DND-41 (cell line): ENCODE data around the gene COL25A1.

ENCODE experiments used
- ATAC-seq: fragments of 200-7000 bp; cut with Tn5 transposase; 3 replicates; pipeline ENCODE4 v1.9.1; 2021; ENCODE audit warnings: low read depth; ENCODE audit not compliant: insufficient read depth
- DNase-seq: peaks from one replicate; pipeline ENCODE4 v3.0.0-alpha.2; 2020
- H2AFZ ChIP-seq: 2 replicates; pipeline ENCODE4 v1.6.0; 2012; ENCODE audit warnings: low read depth, low read length
- H3K27ac ChIP-seq: 2 replicates; pipeline ENCODE4 v1.5.1; 2012; ENCODE audit warnings: low read length, inconsistent platforms
- H3K27me3 ChIP-seq: fragments of 200-600 bp; sonication (generic); 2 replicates; pipeline ENCODE4 v1.6.0; 2012; ENCODE audit warnings: low read length, mild to moderate bottlenecking, inconsistent platforms; ENCODE audit not compliant: insufficient read depth, poor library complexity
- H3K36me3 ChIP-seq: 2 replicates; pipeline ENCODE4 v1.5.1; 2012; ENCODE audit warnings: low read length, inconsistent platforms; ENCODE audit not compliant: insufficient read depth
- H3K4me1 ChIP-seq: 2 replicates; pipeline ENCODE4 v1.5.1; 2012; ENCODE audit warnings: mild to moderate bottlenecking, low read length; ENCODE audit not compliant: insufficient read depth
- H3K4me2 ChIP-seq: 2 replicates; pipeline ENCODE4 v1.6.0; 2012; ENCODE audit warnings: mild to moderate bottlenecking, moderate library complexity, low read length, inconsistent platforms; ENCODE audit not compliant: insufficient read depth
- H3K4me3 ChIP-seq, 2 experiments: fragments of 200-600 bp in 1 of 2; shearing (Covaris generic) in 1 of 2; 2 replicates each; pipeline ENCODE4 v1.5.1; 2012 to 2016; ENCODE audit warnings: inconsistent platforms in 2 of 2, low read length in 2 of 2, mild to moderate bottlenecking in 2 of 2, low read depth in 1 of 2, moderate library complexity in 1 of 2
- H3K79me2 ChIP-seq: 2 replicates; pipeline ENCODE4 v1.6.0; 2012; ENCODE audit warnings: low read length, inconsistent platforms; ENCODE audit not compliant: insufficient read depth
- H3K9ac ChIP-seq: 2 replicates; pipeline ENCODE4 v1.6.0; 2012; ENCODE audit warnings: low read depth, mild to moderate bottlenecking, inconsistent platforms, low read length, moderate library complexity
- H3K9me3 ChIP-seq: 2 replicates; pipeline ENCODE4 v1.5.1; 2012; ENCODE audit warnings: low read length, moderate library complexity, mild to moderate bottlenecking, inconsistent platforms; ENCODE audit not compliant: insufficient read depth, severe bottlenecking
- H4K20me1 ChIP-seq: 2 replicates; pipeline ENCODE4 v1.6.0; 2012; ENCODE audit warnings: low read length; ENCODE audit not compliant: insufficient read depth
- EZH2 ChIP-seq: IDR thresholded peaks from 3 replicates; pipeline ENCODE4 v1.6.1; 2012; ENCODE audit warnings: borderline replicate concordance, low read depth, mild to moderate bottlenecking, moderate library complexity, low read length, inconsistent platforms; ENCODE audit not compliant: severe bottlenecking
- TF ChIP-seq, protein P1 (sequence below): IDR thresholded peaks from 2 replicates; pipeline ENCODE4 v1.5.1; 2012; ENCODE audit warnings: borderline replicate concordance, low read length, moderate library complexity, mild to moderate bottlenecking; ENCODE audit not compliant: poor library complexity, severe bottlenecking; ENCODE audit errors: extremely low read depth

COL25A1 gene

GRCh38 chr4:109183931-109184490, 118.4 kb downstream of the COL25A1 start:
- TF ChIP-seq, protein P1, sequence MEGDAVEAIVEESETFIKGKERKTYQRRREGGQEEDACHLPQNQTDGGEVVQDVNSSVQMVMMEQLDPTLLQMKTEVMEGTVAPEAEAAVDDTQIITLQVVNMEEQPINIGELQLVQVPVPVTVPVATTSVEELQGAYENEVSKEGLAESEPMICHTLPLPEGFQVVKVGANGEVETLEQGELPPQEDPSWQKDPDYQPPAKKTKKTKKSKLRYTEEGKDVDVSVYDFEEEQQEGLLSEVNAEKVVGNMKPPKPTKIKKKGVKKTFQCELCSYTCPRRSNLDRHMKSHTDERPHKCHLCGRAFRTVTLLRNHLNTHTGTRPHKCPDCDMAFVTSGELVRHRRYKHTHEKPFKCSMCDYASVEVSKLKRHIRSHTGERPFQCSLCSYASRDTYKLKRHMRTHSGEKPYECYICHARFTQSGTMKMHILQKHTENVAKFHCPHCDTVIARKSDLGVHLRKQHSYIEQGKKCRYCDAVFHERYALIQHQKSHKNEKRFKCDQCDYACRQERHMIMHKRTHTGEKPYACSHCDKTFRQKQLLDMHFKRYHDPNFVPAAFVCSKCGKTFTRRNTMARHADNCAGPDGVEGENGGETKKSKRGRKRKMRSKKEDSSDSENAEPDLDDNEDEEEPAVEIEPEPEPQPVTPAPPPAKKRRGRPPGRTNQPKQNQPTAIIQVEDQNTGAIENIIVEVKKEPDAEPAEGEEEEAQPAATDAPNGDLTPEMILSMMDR, result no peak
- TF ChIP-seq EZH2, result no peak
- H3K9me3 ChIP-seq, result no peaks in the 10 kb centered on the region
- H3K9ac ChIP-seq, result no peak overlapping the region
- H3K27ac ChIP-seq, result no peak overlapping the region
- H3K27me3 ChIP-seq, result no peaks in the 10 kb centered on the region
- H4K20me1 ChIP-seq, result no peaks in the 10 kb centered on the region
- no peaks in the 10 kb centered on the region for H3K79me2 ChIP-seq
- ATAC-seq (no peak), DNase-seq (no peak)
- H3K36me3 ChIP-seq, result no peaks in the 10 kb centered on the region
- H3K4me1 ChIP-seq, result no peaks in the 10 kb centered on the region
- no peak overlapping the region for H3K4me2 ChIP-seq
- no peak overlapping the region for H3K4me3 ChIP-seq
- H2AFZ ChIP-seq, result no peak overlapping the region

GRCh38 chr4:109182696-109183095, 119.8 kb downstream of the COL25A1 start:
- ATAC-seq (no peak), DNase-seq (no peak)
- H2AFZ ChIP-seq, result no peak overlapping the region
- H3K36me3 ChIP-seq, result no peaks in the 10 kb centered on the region
- no peaks in the 10 kb centered on the region for H3K4me1 ChIP-seq
- TF ChIP-seq EZH2, result no peak
- TF ChIP-seq, protein P1, result no peak
- H3K27me3 ChIP-seq, result no peaks in the 10 kb centered on the region
- H3K4me2 ChIP-seq, result no peak overlapping the region
- H3K4me3 ChIP-seq, result no peak overlapping the region
- H3K9me3 ChIP-seq, result no peaks in the 10 kb centered on the region
- H3K79me2 ChIP-seq, result no peaks in the 10 kb centered on the region
- no peaks in the 10 kb centered on the region for H4K20me1 ChIP-seq
- no peak overlapping the region for H3K9ac ChIP-seq
- H3K27ac ChIP-seq, result no peak overlapping the region

DNA sequence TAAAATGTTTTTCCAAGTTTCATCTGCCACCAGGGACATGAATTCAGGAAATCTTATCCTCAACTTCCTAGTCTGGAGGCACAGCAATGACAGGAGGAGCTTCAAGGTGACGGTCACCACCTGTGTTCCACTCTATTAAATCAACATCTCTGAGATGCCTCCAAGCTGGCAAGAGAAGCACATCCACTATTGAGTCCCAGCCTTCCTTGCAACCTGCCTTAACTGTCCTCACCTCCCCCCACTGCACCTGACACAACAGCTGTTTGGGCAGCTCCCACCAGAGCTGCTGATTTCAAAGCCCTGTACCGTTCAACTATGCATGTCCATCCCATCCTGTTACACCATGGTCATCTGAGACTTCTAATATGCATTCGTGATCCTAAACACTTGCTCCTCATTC, 123.4 kb downstream of the COL25A1 start:
- Histone ChIP-seq H2AFZ (no peak overlapping the region), H3K4me2 (no peak overlapping the region), H4K20me1 (no peaks in the 10 kb centered on the region), H3K4me3 (no peak overlapping the region), H3K27ac (no peak overlapping the region), H3K36me3 (no peaks in the 10 kb centered on the region), H3K9ac (no peak overlapping the region), H3K4me1 (no peaks in the 10 kb centered on the region), H3K27me3 (no peaks in the 10 kb centered on the region), H3K79me2 (no peaks in the 10 kb centered on the region), H3K9me3 (no peaks in the 10 kb centered on the region)
- TF ChIP-seq, protein P1, result no peak
- TF ChIP-seq EZH2, result no peak
- no peak for ATAC-seq
- DNase-seq, result no peak
